ENCODE data around the gene MPI. TPM values are rescaled to one million over a fixed set of nuclear protein-coding genes. Genes with fewer than 3 reads are reported as not detected.
"Not testable (repeated sequence)": the region's sequence is repeated elsewhere in the genome, so short reads cannot be mapped to it uniquely, and the experiment has no call there.

Gene MPI
- total and polyA plus RNA-seq, 8 donors = 27.8 to 69.8 (median 60.8) TPM

DNA sequence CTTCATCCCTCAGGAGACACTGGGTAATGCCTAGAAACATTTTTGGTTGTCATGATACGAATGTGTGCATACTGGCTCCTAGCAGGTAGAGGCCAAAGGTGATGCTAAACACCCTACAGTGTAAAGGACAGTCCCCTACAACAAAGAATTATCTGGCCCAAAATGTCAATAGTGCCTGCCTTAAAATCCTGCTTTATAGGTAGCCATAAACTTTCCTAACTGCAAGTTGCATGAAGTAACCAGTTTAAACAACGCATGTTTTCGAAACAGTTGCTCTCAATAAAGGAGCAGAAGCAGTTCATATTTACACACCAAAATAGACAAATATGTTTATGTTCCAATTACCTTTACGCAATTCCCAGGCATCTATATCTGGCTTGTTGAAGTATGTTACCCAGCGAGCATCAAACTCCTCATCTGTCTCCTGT is 38.9 kb downstream of the MPI start:
- H3K4me1 ChIP-seq = peaks cover 0 to 15% of the 10 kb centered on the region in 2 donors
- H3K27me3 ChIP-seq = no peaks in the 10 kb centered on the region
- ATAC-seq (no peak), DNase-seq (no peak)
- H3K36me3 ChIP-seq = peaks cover 0 to 83% of the 10 kb centered on the region in 2 donors
- no peak for TF ChIP-seq CTCF (IDR thresholded peaks at IDR 0.05)
- H3K27ac ChIP-seq = no peak overlapping the region
- no peak overlapping the region for H3K4me3 ChIP-seq
- H3K9me3 ChIP-seq = no peaks in the 10 kb centered on the region
- intact Hi-C loops (cut with DNase I) = no loop called here

GRCh38 chr15:74933573-74933972 is 43.7 kb downstream of the MPI start:
- no peak overlapping the region for H3K27ac ChIP-seq

GRCh38 chr15:74935193-74935592 is 45.4 kb downstream of the MPI start:
- DNase-seq; ATAC-seq; H3K4me3 ChIP-seq; H3K9me3 ChIP-seq; H3K27ac ChIP-seq; intact Hi-C loops (cut with DNase I); H3K27me3 ChIP-seq: not testable (repeated sequence)
- Histone ChIP-seq H3K4me1 (peaks cover 7 to 51% of the 10 kb centered on the region in 2 donors), H3K36me3 (peaks cover 0 to 28% of the 10 kb centered on the region in 2 donors)

More at GRCh38 chr15:74933573-74933972, 43.7 kb downstream of the MPI start:
- DNase-seq = no peak
- no peak for ATAC-seq
- intact Hi-C loops (cut with DNase I) = no loop called here
- no peak for TF ChIP-seq CTCF (IDR thresholded peaks at IDR 0.05)
- H3K4me3 ChIP-seq = no peak overlapping the region
- H3K36me3 ChIP-seq = peaks cover 0 to 44% of the 10 kb centered on the region in 2 donors
- H3K4me1 ChIP-seq = peaks cover 7 to 49% of the 10 kb centered on the region in 2 donors
- no peaks in the 10 kb centered on the region for H3K9me3 ChIP-seq
- H3K27me3 ChIP-seq = no peaks in the 10 kb centered on the region

GRCh38 chr15:74937272-74937589 is 47.4 kb downstream of the MPI start:
- Histone ChIP-seq H3K4me1 (peaks cover 7 to 49% of the 10 kb centered on the region in 2 donors), H3K4me3 (peak overlapping the region; percentile 92 to 94), H3K27me3 (no peaks in the 10 kb centered on the region), H3K36me3 (peaks cover 0 to 9% of the 10 kb centered on the region in 2 donors), H3K9me3 (no peaks in the 10 kb centered on the region), H3K27ac (peak overlapping the region; percentile 96 to 97)
- no peak for ATAC-seq
- DNase-seq = no peak
- intact Hi-C loops (cut with DNase I) = no loop called here
- TF ChIP-seq CTCF (IDR thresholded peaks at IDR 0.05) = no peak

DNA sequence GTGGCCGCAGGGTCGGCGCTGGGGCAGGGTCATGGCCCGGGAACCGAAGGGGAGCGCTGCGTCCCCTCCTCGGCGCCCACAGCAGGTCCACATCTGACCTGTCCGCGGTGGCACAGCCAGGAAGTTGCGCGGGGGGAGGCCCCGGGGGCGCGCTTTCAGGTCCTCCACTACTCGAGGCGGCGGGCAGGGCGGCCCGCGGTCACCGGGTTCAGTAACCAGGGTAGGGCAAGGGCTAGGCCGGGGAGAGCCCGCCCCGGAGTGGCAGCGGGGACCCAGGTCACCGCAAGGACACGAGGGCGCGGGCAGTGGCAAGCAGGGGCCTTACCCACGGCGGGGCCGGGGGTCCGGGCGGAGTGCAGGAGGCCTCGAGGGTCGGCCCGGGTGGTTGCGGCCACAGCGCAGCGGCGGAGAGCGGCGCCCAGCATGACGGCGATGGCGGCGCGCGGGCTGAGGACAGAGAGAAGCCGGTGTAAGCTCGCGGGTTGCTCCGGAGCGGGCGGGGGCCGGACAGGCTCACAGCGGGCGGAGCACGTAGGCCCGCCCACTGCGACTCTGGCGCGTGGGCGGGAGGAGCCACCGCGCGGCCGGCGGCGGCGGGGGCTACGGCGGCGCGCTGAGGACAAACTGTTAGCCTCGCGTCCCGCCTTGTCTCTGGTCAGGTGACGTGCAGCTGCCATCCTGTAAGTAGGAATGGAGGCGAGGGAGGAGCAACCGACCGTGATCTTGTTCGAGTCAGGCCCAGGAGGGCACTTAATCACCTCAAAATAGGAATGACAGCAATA is 47.9 kb downstream of the MPI start, which contains the start of gene COX5A:
Gene COX5A (minus strand): TSS at position 484 of the 782 bp plus-strand sequence. CDS start 59 bp downstream, at position 425.
- peak; percentile 98 for ATAC-seq
- peak within 1 kb of the TSS; percentile 96 to 97 for H3K27ac ChIP-seq
- no peaks in the 10 kb centered on the region for H3K27me3 ChIP-seq
- peak in 1 of 2 donors; percentile 7 for TF ChIP-seq CTCF (IDR thresholded peaks at IDR 0.05)
- H3K36me3 ChIP-seq = peaks cover 0 to 9% of the 10 kb centered on the region in 2 donors
- H3K4me3 ChIP-seq = peak within 1 kb of the TSS; percentile 92 to 94
- peaks cover 7 to 44% of the 10 kb centered on the region in 2 donors for H3K4me1 ChIP-seq
- DNase-seq = peak; percentile 92 to 98 (median 96)
- no peaks in the 10 kb centered on the region for H3K9me3 ChIP-seq
- intact Hi-C loops (cut with DNase I) = no loop called here
